Mammary epithelial cell (primary cell): ENCODE measurements around the gene HDAC9.

Experiments used
- CTCF ChIP-seq, 2 donors: IDR thresholded peaks in 1 of 2; conservative IDR thresholded peaks in 1 of 2; 2 replicates each; pipeline ENCODE4 v1.5.1; 2011 to 2012; ENCODE audit warnings: inconsistent platforms in 2 of 2, low read length in 2 of 2, mild to moderate bottlenecking in 2 of 2, control low read depth in 1 of 2, low read depth in 1 of 2; ENCODE audit not compliant: insufficient read depth in 1 of 2; ENCODE audit errors: extremely low read depth in 1 of 2
- EZH2 ChIP-seq: IDR thresholded peaks from 2 replicates; pipeline ENCODE4 v1.6.1; 2012; ENCODE audit warnings: low read length, inconsistent platforms, borderline replicate concordance

GRCh38 chr7:18495412-18496340, at the start of gene HDAC9:
- TF ChIP-seq CTCF (conservative IDR thresholded peaks at IDR 0.05 in 1 of 2, IDR thresholded peaks at IDR 0.05 in 1 of 2; ENCODE audit: extremely low read depth in 1 of 2, insufficient read depth in 1 of 2, low read depth in 1 of 2, low read length in 2 of 2) (no peak), EZH2 (no peak)
